Transverse colon (tissue), 3 donors: ENCODE data around the gene CHID1.

Experiments used
- CTCF ChIP-seq, 5 experiments: fragments of 200-600 bp in 3 of 5; fragments of 450-650 bp in 2 of 5; sonication (generic) in 3 of 5; IDR thresholded peaks; 1 replicate in 2 of 5; 2 replicates in 3 of 5; pipeline ENCODE4 v1.5.1; 2016 to 2017; ENCODE audit warnings: antibody characterized with exemption in 5 of 5, inconsistent platforms in 3 of 5, mild to moderate bottlenecking in 2 of 5, moderate library complexity in 1 of 5
- EP300 ChIP-seq: sonication (generic); formaldehyde crosslinking; IDR thresholded peaks from one replicate; pipeline ENCODE4 v1.6.1; 2017; ENCODE audit warnings: antibody characterized with exemption, low read depth
- POLR2A ChIP-seq: fragments of 450-650 bp; IDR thresholded peaks from one replicate; pipeline ENCODE4 v1.6.1; 2016; ENCODE audit warnings: antibody characterized with exemption, mild to moderate bottlenecking, moderate library complexity

GRCh38 chr11:863910-864827 lies 46.4 kb downstream of the CHID1 start:
- TF ChIP-seq CTCF (IDR thresholded peaks at IDR 0.05), result no peak
- TF ChIP-seq EP300, result no peak
- no peak for TF ChIP-seq POLR2A
